LoVo (cell line): Measurements from ENCODE around the gene MAP4K1.
A peak's percentile ranks its signal among the peaks of the same experiment; 100 is the strongest.

Experiments
- DNase-seq: peaks from one replicate; pipeline ENCODE4 v3.0.0-alpha.2; 2016; ENCODE audit warnings: low spot score

MAP4K1 gene

DNA sequence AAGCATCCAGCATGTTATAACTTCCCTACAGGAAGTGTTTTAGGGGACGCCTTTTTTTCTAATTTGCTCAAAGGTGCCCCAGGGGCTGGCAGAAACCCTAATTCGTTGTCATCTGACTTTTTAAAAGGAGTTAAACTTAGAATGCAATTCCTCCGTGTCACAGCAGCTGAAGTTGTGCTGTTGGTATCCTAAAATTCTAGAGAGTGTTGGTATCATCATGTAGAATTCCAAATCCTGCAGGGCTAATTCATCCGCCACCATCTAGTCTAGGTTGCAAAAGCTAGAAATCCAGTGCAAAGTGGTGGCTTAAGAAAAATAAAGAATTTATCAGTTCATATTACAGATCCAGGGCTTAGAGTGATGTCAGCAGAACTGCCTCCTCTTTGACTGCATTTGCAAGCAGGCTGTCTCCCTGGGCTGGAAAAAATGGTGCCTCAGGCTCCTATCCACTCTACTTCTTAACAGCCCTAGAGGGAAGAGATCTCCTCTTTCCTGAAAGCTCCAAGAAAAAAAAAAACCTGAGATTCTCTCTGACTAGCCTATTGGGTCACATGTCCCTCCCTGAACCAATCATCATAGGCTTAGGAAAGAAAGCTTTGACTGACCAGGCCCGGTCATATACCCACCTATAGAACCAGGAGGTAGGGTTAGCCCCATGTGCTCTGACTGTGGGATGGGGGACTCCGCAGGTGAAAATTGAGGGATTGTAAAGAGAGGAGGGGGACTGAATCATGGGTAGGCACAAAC lies 73.0 kb downstream of the MAP4K1 start:
- no peak for DNase-seq

DNA sequence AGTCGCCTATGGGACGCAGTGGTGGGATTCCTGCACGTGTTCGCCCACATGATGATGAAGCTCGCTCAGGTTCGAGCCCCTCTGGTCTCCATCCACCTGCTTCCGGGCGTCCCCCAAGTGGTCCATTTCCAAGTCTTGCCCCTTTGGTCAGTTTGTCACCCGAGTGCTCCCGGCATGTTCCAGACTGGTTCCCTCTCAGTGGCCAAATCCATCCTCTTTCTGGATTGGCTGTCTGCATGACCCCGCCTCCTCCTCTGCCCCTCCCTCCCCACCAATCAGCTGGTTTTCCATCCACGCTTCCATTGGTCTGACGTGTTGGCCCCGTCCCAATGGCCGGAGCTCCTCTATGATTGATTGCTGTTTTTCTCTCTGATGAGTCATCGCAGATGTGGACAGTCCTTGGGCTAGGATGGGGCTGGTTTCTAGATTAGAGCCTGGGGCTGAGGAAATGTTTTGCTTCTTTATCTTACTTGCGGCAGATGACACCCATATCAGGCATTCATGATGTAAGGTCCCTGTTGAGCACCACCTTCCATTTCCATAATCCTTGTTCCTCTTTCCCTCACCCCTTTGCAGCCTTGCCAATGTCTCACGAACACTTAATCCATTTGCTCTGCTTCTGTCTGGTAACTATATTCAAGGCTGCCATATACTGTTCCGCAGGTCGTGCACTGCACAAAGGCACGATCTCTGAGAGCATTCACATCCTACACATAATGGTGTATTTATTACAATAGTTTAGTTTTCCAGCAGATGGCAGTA lies 73.8 kb downstream of the MAP4K1 start:
- peak; percentile 75 for DNase-seq

DNA sequence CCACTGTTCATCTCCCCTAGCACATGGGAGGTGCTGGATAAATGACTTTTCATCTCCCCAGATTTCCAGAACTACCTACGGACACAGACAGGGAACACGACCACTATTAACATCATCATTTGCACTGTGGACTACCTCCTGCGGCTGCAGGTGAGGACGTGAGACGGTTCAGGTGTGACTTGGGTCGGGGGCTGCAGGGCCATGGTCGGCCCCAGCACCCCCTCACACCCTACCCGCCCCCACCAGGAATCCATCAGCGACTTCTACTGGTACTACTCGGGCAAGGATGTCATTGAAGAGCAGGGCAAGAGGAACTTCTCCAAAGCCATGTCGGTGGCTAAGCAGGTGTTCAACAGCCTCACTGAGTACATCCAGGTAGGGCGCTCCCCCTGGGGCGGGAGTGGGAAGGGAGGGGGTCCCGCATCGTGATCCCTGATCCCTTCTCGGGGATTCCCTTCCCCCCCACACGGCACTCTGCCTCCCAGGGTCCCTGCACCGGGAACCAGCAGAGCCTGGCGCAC lies 74.4 kb downstream of the MAP4K1 start:
- DNase-seq: no peak

DNA sequence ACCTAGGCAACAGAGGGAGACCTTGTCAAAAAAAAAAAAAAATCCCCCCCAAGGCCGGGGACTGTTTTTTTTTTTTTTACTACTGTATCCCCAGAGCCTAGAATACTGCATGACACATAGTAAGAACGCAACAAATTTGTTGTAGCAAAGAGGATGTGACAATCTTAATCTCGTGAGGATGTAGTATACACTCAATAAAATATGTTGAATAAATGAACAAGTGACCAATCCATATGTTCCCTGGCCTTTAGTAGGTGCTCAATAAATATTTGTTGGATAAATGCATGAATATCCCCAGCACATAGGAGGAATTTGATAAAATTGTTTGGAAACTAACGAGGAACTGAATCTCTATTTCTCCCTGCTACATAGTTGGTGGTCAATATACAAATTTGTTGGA lies 75.7 kb downstream of the MAP4K1 start:
- DNase-seq: no peak

DNA sequence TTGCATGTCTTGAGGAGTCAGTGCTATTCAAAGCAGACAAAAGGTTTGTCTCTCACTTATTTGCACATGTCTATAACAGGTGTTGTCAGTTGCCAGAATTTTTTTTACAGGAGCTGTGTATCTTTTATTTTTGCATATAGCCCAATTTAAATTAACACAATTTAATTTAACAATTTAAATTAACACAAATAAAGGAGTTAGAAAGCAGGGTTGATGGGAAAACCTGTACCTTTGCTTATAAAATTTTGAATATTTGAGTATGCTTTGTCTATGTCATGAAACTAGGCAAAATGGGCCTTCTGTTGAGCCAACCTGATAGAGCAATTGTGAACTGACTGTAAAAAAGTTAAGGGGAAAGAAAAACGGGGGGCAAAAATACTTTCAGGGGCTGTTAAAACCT lies 78.0 kb downstream of the MAP4K1 start:
- no peak for DNase-seq

DNA sequence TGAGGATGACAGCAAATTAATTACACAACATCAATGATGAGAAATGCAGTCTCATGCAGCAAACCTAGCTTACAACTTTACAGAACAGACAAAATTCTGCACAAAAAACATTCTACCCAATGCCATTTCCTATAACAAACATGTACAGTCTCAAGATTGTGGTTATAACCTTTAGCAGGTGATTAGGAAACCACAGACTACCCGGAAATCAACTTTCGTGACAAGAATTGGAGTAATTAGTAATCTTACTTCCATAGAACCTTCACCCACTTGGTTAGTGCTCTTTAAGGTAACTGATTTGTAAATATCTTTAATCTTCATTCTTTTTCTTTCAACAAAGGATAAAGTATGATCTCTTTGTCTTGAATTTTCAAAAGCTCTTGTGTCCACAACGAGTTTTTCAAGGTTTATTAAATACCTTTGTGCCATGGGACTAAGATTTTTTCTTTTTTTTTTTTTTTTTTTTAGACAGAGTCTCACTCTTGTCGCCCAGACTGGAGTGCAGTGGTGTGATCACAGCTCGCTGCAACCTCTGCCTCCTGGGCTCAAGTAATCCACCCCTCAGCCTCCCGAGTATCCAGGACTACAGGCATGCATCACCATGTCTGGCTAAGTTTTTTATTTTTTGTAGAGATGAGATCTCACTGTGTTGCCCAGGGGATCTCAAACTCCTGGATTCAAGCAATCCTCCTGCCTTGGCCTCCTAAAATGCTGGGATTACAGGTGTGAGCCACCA lies 78.8 kb downstream of the MAP4K1 start:
- DNase-seq: no peak

DNA sequence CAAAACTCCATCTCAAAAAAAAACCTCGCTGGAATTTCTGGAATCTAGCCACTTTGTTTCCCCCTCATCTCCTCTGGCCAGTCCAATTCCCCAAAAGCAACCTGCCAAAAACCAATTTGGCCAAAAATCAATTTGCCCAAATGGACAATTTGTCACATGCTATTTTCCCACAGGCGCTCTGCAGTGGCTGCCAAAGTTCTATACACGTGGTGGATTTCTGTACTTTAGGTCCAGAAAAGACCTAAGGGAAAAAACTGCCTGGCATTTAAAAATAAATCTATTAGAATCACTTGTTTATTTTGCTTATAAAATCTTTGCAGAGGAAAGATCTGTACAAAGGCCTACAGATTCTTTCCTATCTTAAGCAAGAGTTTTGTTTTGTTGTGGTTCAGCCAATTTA lies 79.4 kb downstream of the MAP4K1 start:
- DNase-seq: no peak
